Right renal cortex interstitium (tissue), 3 donors: Measurements from ENCODE around the gene SRPK3. TPM values are rescaled to one million over a fixed set of nuclear protein-coding genes. Genes with fewer than 3 reads are reported as not detected.

Source experiments
- DNase-seq, 3 donors: peaks; one replicate each; pipeline ENCODE4 v3.0.0-alpha.2; 2013; ENCODE audit warnings: low read depth in 3 of 3, low spot score in 2 of 3
- polyA plus RNA-seq, 3 donors: library from polyadenylated mRNA; unstranded; fragments of 120-200 nt; gene quantifications; one replicate each; pipeline ENCODE4 v1.2.1, GENCODE V29; 2013; ENCODE audit not compliant: insufficient read length in 3 of 3

SRPK3 gene
- polyA plus RNA-seq, 3 donors, result 0.55 to 0.78 (median 0.72) TPM

- no peak for DNase-seq
Observed at GRCh38 chrX:153828308-153828707, 47.5 kb downstream of the SRPK3 start.

- no peak for DNase-seq
Observed at GRCh38 chrX:153828723-153829548, 48.1 kb downstream of the SRPK3 start.

DNA sequence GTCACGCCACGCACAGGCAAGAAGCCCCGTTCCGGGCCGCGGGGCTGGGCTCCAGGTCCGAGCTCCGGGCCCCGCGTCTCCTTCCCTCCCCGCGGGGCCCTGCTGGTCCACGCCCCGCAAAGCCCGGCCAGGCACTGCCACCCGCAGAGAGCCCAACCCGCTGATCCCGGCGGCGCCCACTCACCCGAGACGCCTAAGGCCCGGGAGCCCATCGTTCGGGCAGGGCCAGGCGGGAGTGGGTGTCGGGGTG lies 48.6 kb downstream of the SRPK3 start:
- no peak for DNase-seq

GRCh38 chrX:153829799-153830639 lies 49.2 kb downstream of the SRPK3 start, which contains the start of gene PDZD4:
Gene PDZD4 (minus strand): TSS chrX:153830544. CDS start chrX:153830298, 246 bp downstream.
- DNase-seq, result no peak

DNA sequence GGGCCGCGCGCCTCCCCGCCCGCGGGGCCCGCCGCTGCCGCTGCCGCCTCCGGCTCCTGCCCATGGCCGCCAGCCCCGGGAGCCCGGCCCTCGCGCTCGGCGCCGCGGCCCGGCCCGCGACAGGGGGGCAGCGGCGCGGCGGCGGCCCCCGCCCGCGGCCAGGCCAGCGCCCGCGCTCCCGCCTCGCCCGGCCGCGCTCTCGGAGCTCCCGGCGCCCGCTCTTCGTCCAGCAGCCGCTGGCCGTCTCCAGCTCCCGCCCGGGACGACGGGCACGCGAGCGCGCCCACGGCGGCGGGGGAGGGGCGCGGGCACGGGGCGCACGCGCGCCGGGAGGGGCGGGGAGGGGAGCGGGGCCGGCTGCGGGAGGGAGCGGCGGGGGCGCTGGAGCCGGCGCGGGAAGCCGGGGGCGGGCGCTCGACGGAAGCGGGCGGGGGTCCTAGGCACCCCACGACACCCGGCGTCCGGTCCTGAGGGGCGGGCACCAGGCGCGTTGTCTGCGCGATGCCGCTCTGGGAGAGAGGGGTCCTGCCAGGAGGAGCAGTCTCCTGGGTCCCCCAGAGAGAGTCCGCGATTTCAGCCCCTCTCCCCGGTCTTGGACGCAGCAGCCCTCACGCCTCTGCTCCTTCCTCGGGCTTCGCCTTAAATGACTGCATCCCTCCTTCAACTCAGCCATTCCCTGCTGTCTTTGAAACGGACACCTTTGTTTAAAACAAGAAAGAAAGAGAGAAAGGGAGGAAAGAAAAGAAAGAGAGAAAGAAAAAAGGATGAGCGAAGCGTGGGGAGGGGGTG lies 50.0 kb downstream of the SRPK3 start:
- no peak for DNase-seq

DNA sequence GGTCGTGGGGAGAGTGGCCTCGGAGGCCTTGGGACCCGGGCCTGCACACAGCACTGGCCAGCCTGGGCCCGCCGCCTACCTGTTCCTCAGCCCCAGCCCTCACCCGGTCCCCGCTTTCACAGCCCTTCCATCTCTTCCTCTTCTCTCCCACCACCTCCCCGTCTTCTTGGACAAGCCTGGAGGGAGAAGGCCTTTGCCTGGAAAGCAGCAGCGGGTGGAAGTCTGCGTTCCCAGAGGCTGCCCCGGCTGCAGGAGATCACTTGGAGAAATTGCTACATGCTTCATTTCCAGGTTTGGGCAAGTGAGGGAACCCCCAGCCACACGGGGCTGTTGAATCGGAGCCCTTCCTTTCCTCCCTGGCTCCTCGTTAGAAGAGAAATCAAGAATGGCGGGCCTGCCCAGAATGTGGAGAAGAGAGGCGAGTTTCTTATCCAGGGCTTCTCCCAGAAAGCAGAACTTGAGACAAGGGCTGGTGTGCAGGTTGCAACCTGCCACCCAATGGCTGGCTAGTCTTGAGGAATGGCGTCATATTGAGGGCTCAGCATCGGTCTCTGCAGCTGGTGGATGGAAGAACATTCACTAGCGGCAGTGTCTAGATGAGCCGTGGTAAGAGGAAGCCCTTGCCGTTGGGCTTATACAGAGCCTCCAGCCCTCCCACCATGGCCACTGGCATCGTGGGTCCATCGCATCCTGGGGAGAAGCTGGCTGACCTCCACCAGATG lies 50.7 kb downstream of the SRPK3 start:
- no peak for DNase-seq

DNA sequence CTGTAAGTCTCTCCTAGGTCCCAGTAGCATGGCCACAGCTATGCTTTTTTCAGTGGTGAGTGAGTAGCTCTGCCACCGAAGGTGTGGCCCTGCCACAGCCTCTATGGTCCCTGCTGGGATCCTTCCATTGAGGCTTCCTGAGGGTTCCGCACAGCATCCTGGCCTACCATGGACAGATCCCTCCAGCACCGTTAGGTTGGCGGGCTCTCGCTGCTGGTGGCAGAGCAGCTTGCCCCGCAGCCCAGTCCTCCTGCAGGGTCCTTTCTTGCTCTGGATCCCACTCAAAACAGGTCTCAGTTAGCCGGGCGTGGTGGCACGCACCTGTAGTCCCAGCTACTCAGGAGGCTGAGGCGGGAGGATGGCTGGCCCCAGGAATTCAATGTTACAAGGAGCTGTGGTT lies 51.9 kb downstream of the SRPK3 start:
- DNase-seq, result no peak

Other genes with a start within 250 kb of the SRPK3 start
- 10 to 100 TPM; 17.2 to 19.6 (median 18.7) TPM for gene CCNQ, start 181.9 kb upstream of the SRPK3 start, polyA plus RNA-seq
- gene DUSP9, start 133.8 kb upstream of the SRPK3 start, polyA plus RNA-seq, result 10 to 100 TPM; 37.8 to 46.1 (median 41.7) TPM
- 1 to 10 TPM; 4.8 to 7.0 (median 5.6) TPM for gene PNCK, start 107.2 kb upstream of the SRPK3 start, polyA plus RNA-seq
- gene SLC6A8, start 93.1 kb upstream of the SRPK3 start, polyA plus RNA-seq, result 10 to 100 TPM; 39.9 to 47.3 (median 40.5) TPM
- gene BCAP31, start 56.7 kb upstream of the SRPK3 start, polyA plus RNA-seq, result 100 to 1,000 TPM; 191 to 206 (median 202) TPM
- gene ABCD1, start 56.2 kb upstream of the SRPK3 start, polyA plus RNA-seq, result 1 to 10 TPM; 7.2 to 7.7 (median 7.4) TPM
- 1 to 10 TPM in 2 of 3 donors, under 1 TPM in 1; 0.96 to 1.7 (median 1.6) TPM for gene PLXNB3, start 16.8 kb upstream of the SRPK3 start, polyA plus RNA-seq
- gene IDH3G, start 13.3 kb downstream of the SRPK3 start, polyA plus RNA-seq, result 10 to 100 TPM; 71.7 to 83.7 (median 77.2) TPM
- gene SSR4, start 13.6 kb downstream of the SRPK3 start, polyA plus RNA-seq, result 100 to 1,000 TPM; 135 to 164 (median 160) TPM
- 1 to 10 TPM; 6.8 to 7.1 (median 6.9) TPM for gene PDZD4, start 49.5 kb downstream of the SRPK3 start, polyA plus RNA-seq
- gene L1CAM, start 105.1 kb downstream of the SRPK3 start, polyA plus RNA-seq, result 10 to 100 TPM; 39.8 to 50.8 (median 47.8) TPM
- 1 to 10 TPM; 1.4 to 2.4 (median 1.7) TPM for gene AVPR2, start 123.6 kb downstream of the SRPK3 start, polyA plus RNA-seq
- 10 to 100 TPM; 23.5 to 25.8 (median 23.5) TPM for gene ARHGAP4, start 145.2 kb downstream of the SRPK3 start, polyA plus RNA-seq
- 10 to 100 TPM; 54.7 to 62.2 (median 61.4) TPM for gene NAA10, start 154.0 kb downstream of the SRPK3 start, polyA plus RNA-seq
- 10 to 100 TPM; 13.9 to 17.9 (median 17.2) TPM for gene RENBP, start 163.6 kb downstream of the SRPK3 start, polyA plus RNA-seq
- 10 to 100 TPM; 31.7 to 37.5 (median 36.7) TPM for gene HCFC1, start 190.8 kb downstream of the SRPK3 start, polyA plus RNA-seq
- 1 to 10 TPM; 5.8 to 6.1 (median 6.0) TPM for gene TMEM187, start 191.7 kb downstream of the SRPK3 start, polyA plus RNA-seq
- gene IRAK1, start 238.9 kb downstream of the SRPK3 start, polyA plus RNA-seq, result 10 to 100 TPM; 47.8 to 55.8 (median 53.0) TPM